NCI-H1694 treated with DMSO at 0.1 percent for 48 hours (cell line): ENCODE data around the gene ENO2.

Experiments
- DNase-seq: peaks from one replicate; lab custom pipeline; 2025; lab: John Stamatoyannopoulos, UW

Gene ENO2

GRCh38 chr12:6948873-6949594 lies 34.7 kb downstream of the ENO2 start:
- DNase-seq, result no peak

- DNase-seq, result no peak
These were observed 36.0 kb downstream of the ENO2 start for GRCh38 chr12:6950401-6950801.

GRCh38 chr12:6950811-6951540 lies 36.6 kb downstream of the ENO2 start, which contains the start of gene PTPN6:
Gene PTPN6, plus strand, starts transcription at chr12:6951356. Its CDS starts 157 bp downstream, at chr12:6951513.
- no peak for DNase-seq

GRCh38 chr12:6951551-6952120 lies 37.3 kb downstream of the ENO2 start:
- DNase-seq, result no peak

- no peak for DNase-seq
These were observed 37.9 kb downstream of the ENO2 start for GRCh38 chr12:6952121-6952862.

GRCh38 chr12:6952863-6953441 lies 38.6 kb downstream of the ENO2 start:
- no peak for DNase-seq

- no peak for DNase-seq
These were observed 39.3 kb downstream of the ENO2 start for GRCh38 chr12:6953442-6954315.

- no peak for DNase-seq
These were observed 40.1 kb downstream of the ENO2 start for GRCh38 chr12:6954316-6955107.

- no peak for DNase-seq
These were observed 41.0 kb downstream of the ENO2 start for GRCh38 chr12:6955108-6956020.

GRCh38 chr12:6956021-6956727 lies 41.8 kb downstream of the ENO2 start:
- no peak for DNase-seq

GRCh38 chr12:6957151-6957701 lies 42.8 kb downstream of the ENO2 start:
- DNase-seq, result no peak

GRCh38 chr12:6957741-6958608 lies 43.6 kb downstream of the ENO2 start:
- no peak for DNase-seq

- no peak for DNase-seq
These were observed 44.3 kb downstream of the ENO2 start for GRCh38 chr12:6958609-6959057.

GRCh38 chr12:6959058-6959804 lies 44.9 kb downstream of the ENO2 start:
- no peak for DNase-seq

GRCh38 chr12:6959805-6960592 lies 45.6 kb downstream of the ENO2 start:
- DNase-seq, result no peak
